Thoracic aorta (tissue), 2 donors: Measurements from ENCODE around the gene DLGAP4. TPM values are rescaled to one million over a fixed set of nuclear protein-coding genes. Genes with fewer than 3 reads are reported as not detected.

ENCODE experiments used
- ATAC-seq: fragments of 150-250 bp; one replicate; pipeline ENCODE4 v1.8.0; 2017; ENCODE audit warnings: low read depth; ENCODE audit not compliant: insufficient number of reproducible peaks, low FRiP score
- DNase-seq: peaks from one replicate; pipeline ENCODE4 v3.0.0-alpha.2; 2020; ENCODE audit warnings: low spot score
- H3K27ac ChIP-seq, 2 donors: fragments of 200-600 bp; sonication (generic); 1 replicate in 1 of 2; 2 replicates in 1 of 2; pipeline ENCODE4 v1.5.1; 2016; ENCODE audit warnings: mild to moderate bottlenecking in 2 of 2, moderate library complexity in 2 of 2
- H3K27me3 ChIP-seq: fragments of 200-600 bp; sonication (generic); replicated peaks from 2 replicates; pipeline ENCODE4 v1.6.0; 2016; ENCODE audit warnings: mild to moderate bottlenecking; ENCODE audit not compliant: insufficient read depth
- H3K36me3 ChIP-seq: fragments of 200-600 bp; sonication (generic); one replicate; pipeline ENCODE4 v1.5.1; 2016
- H3K4me1 ChIP-seq, 2 donors: fragments of 200-600 bp; sonication (generic); 1 replicate in 1 of 2; 2 replicates in 1 of 2; pipeline versions ENCODE4 v1.5.1 to v1.6.0; 2016; ENCODE audit warnings: low read depth in 2 of 2, mild to moderate bottlenecking in 1 of 2; ENCODE audit not compliant: control insufficient read depth in 1 of 2
- H3K4me3 ChIP-seq: fragments of 200-600 bp; sonication (generic); 2 replicates; pipeline ENCODE4 v1.5.1; 2016; ENCODE audit warnings: mild to moderate bottlenecking
- H3K9me3 ChIP-seq: fragments of 200-600 bp; sonication (generic); 2 replicates; pipeline ENCODE4 v1.5.1; 2016
- total RNA-seq, 2 donors: library from RNA; depleted of rRNA; stranded (reverse); fragments of >200 nt; gene quantifications; one replicate each; pipeline versions ENCODE4 v1.1.0 to v1.2.3, GENCODE V29; 2016
- TF ChIP-seq, protein P1 (sequence below): fragments of 200-600 bp; sonication (generic); IDR thresholded peaks from one replicate; pipeline ENCODE4 v1.5.1; 2019; ENCODE audit warnings: antibody characterized with exemption

Gene DLGAP4
- total RNA-seq, 2 donors from 2014 or later, result 66.2 to 105 TPM

- H3K36me3 ChIP-seq, result no peaks in the 10 kb centered on the region
- ATAC-seq, result no peak
- H3K27ac ChIP-seq, result no peak overlapping the region
- H3K4me3 ChIP-seq, result no peak overlapping the region
- H3K27me3 ChIP-seq, result no peaks in the 10 kb centered on the region
- peaks cover 4 to 9% of the 10 kb centered on the region in 2 donors for H3K4me1 ChIP-seq
- TF ChIP-seq, protein P1, sequence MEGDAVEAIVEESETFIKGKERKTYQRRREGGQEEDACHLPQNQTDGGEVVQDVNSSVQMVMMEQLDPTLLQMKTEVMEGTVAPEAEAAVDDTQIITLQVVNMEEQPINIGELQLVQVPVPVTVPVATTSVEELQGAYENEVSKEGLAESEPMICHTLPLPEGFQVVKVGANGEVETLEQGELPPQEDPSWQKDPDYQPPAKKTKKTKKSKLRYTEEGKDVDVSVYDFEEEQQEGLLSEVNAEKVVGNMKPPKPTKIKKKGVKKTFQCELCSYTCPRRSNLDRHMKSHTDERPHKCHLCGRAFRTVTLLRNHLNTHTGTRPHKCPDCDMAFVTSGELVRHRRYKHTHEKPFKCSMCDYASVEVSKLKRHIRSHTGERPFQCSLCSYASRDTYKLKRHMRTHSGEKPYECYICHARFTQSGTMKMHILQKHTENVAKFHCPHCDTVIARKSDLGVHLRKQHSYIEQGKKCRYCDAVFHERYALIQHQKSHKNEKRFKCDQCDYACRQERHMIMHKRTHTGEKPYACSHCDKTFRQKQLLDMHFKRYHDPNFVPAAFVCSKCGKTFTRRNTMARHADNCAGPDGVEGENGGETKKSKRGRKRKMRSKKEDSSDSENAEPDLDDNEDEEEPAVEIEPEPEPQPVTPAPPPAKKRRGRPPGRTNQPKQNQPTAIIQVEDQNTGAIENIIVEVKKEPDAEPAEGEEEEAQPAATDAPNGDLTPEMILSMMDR, result no peak
- no peak for DNase-seq
- no peaks in the 10 kb centered on the region for H3K9me3 ChIP-seq
Observed at GRCh38 chr20:36431604-36432003, 125.5 kb downstream of the DLGAP4 start.

DNA sequence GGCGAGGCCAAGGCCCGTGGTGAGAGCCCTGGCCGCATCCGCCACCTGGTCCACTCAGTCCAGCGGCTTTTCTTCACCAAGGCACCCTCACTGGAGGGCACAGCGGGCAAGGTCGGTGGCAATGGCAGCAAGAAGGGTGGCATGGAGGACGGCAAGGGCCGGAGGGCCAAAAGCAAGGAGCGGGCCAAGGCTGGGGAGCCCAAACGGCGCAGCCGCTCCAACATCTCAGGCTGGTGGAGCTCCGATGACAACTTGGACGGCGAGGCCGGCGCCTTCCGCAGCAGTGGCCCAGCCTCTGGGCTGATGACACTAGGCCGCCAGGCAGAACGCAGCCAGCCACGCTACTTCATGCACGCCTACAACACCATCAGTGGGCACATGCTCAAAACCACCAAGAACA is 126.0 kb downstream of the DLGAP4 start:
- Histone ChIP-seq H3K4me1 (peaks cover 4 to 9% of the 10 kb centered on the region in 2 donors), H3K9me3 (no peaks in the 10 kb centered on the region), H3K36me3 (no peaks in the 10 kb centered on the region), H3K27ac (no peak overlapping the region), H3K4me3 (no peak overlapping the region), H3K27me3 (no peaks in the 10 kb centered on the region)
- TF ChIP-seq, protein P1, result no peak
- ATAC-seq (no peak), DNase-seq (no peak)

DNA sequence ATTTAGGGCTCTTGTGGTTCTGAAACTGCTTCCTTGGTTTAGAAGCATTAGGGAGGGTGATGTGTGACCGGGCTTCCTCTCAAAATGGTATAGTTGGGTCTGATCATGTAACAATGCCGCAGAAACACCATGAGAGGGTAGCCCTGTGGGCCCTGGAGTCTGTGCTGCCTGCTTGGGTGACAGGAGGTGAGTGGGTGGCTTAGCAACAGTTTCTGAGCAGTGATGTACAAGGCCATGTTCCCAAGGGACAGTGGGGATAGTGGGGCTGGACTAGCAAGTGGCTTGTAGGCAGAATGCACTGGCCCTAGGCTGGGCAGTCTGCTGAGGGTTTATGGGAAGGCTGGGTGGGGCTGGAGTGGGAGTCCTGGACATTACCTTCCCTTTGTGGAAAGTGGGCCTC is 128.2 kb downstream of the DLGAP4 start:
- Histone ChIP-seq H3K4me1 (peaks cover 4 to 9% of the 10 kb centered on the region in 2 donors), H3K4me3 (no peak overlapping the region), H3K27ac (no peak overlapping the region), H3K36me3 (no peaks in the 10 kb centered on the region), H3K27me3 (no peaks in the 10 kb centered on the region), H3K9me3 (no peaks in the 10 kb centered on the region)
- DNase-seq (no peak), ATAC-seq (no peak)
- TF ChIP-seq, protein P1, result no peak

- Histone ChIP-seq H3K4me1 (peaks cover 4 to 9% of the 10 kb centered on the region in 2 donors), H3K36me3 (no peaks in the 10 kb centered on the region), H3K27ac (no peak overlapping the region), H3K9me3 (no peaks in the 10 kb centered on the region), H3K4me3 (no peak overlapping the region), H3K27me3 (no peaks in the 10 kb centered on the region)
- DNase-seq, result no peak
- TF ChIP-seq, protein P1, result no peak
- no peak for ATAC-seq
Observed at GRCh38 chr20:36435124-36435523, 129.0 kb downstream of the DLGAP4 start.

GRCh38 chr20:36435592-36436541 is 129.7 kb downstream of the DLGAP4 start:
- peak overlapping the region; percentile 70 for H3K4me3 ChIP-seq
- ATAC-seq (no peak), DNase-seq (peak; percentile 27)
- no peaks in the 10 kb centered on the region for H3K27me3 ChIP-seq
- H3K4me1 ChIP-seq, result peaks cover 4 to 9% of the 10 kb centered on the region in 2 donors
- H3K27ac ChIP-seq, result no peak overlapping the region
- TF ChIP-seq, protein P1, result no peak
- H3K9me3 ChIP-seq, result no peaks in the 10 kb centered on the region
- no peaks in the 10 kb centered on the region for H3K36me3 ChIP-seq
